ENCODE measurements around the gene LGR5. TPM values are rescaled to one million over a fixed set of nuclear protein-coding genes. Genes with fewer than 3 reads are reported as not detected.

The LGR5 gene
- total RNA-seq, 1 experiment from 2014 or later: not detected

GRCh38 chr12:71625476-71625875 lies 185.9 kb downstream of the LGR5 start:
- H3K79me2 ChIP-seq (ENCODE audit: insufficient read depth, low read length): peaks cover 11% of the 10 kb centered on the region
- peaks cover 60 to 63% of the 10 kb centered on the region in 2 experiments for H3K36me3 ChIP-seq (ENCODE audit: control insufficient read depth in 1 of 2, insufficient read depth in 2 of 2, low read length in 2 of 2)
- H3K9ac ChIP-seq (ENCODE audit: low read length): no peak overlapping the region
- H3K27me3 ChIP-seq (ENCODE audit: insufficient read depth, low read length): no peaks in the 10 kb centered on the region
- no peak overlapping the region for H3K4me2 ChIP-seq (ENCODE audit: low read length)
- POLR2A ChIA-PET: no interaction called here
- no peaks in the 10 kb centered on the region for H3K9me3 ChIP-seq (ENCODE audit: control insufficient read depth in 1 of 2, insufficient read depth in 1 of 2, low read depth in 1 of 2, low read length in 2 of 2)
- no peak overlapping the region for H3K27ac ChIP-seq (ENCODE audit: low read depth, low read length)
- intact Hi-C loops (cut with micrococcal nuclease): no loop called here
- no peak overlapping the region for H3K4me3 ChIP-seq (replicated peaks in 1 of 2; ENCODE audit: low read depth in 1 of 2, low read length in 2 of 2)
- CTCF ChIA-PET: interaction anchor here (0.5 to 2.9 kb wide), 2 partner anchors 9 to 11 kb away, joined by 3 to 19 read pairs; no protein-coding TSS in a partner anchor
- no TSS peak for BruUV-seq (replicated peaks)
- H4K20me1 ChIP-seq (ENCODE audit: insufficient read depth): no peaks in the 10 kb centered on the region
- DNase-seq (ENCODE audit: low read depth, low spot score) (no peak), ATAC-seq (no peak)
- no peak overlapping the region for H2AFZ ChIP-seq (ENCODE audit: low read depth, low read length, poor library complexity, severe bottlenecking)
- no peaks in the 10 kb centered on the region for H3K4me1 ChIP-seq (ENCODE audit: control insufficient read depth in 1 of 2, insufficient read depth in 2 of 2, low read length in 2 of 2)
- no peaks in the 10 kb centered on the region for H3K9me2 ChIP-seq (ENCODE audit: insufficient read depth)
- RAD21 ChIA-PET (ENCODE audit: low non-redundant PET in 1 of 2, low total read pairs in 2 of 2, uncharacterized antibody in 2 of 2, unreplicated experiment in 2 of 2): no interaction called here
- no peak for TF ChIP-seq SP1 (IDR thresholded peaks at IDR 0.05; ENCODE audit: low read depth)
- no peak for TF ChIP-seq ATF3 (IDR thresholded peaks at IDR 0.05)
- no peak for TF ChIP-seq CEBPB (IDR thresholded peaks at IDR 0.05; ENCODE audit: low read depth)
- no peak for TF ChIP-seq TCF7L2 (IDR thresholded peaks at IDR 0.05; ENCODE audit: borderline replicate concordance, extremely low read depth, insufficient read depth, insufficient read length)
- TF ChIP-seq EZH2 (IDR thresholded peaks at IDR 0.05): no peak
- no peak for TF ChIP-seq ZNF274 (IDR thresholded peaks at IDR 0.05; ENCODE audit: low read depth, low read length)
- no peak for TF ChIP-seq CBX3 (IDR thresholded peaks at IDR 0.05; ENCODE audit: low read depth)
- TF ChIP-seq ZFX (IDR thresholded peaks at IDR 0.05): no peak
- TF ChIP-seq REST (IDR thresholded peaks at IDR 0.05; ENCODE audit: low read depth): no peak
- no peak for TF ChIP-seq ELF1 (IDR thresholded peaks at IDR 0.05; ENCODE audit: borderline replicate concordance, low read depth)
- TF ChIP-seq RAD21 (IDR thresholded peaks at IDR 0.05; ENCODE audit: low read depth): no peak
- no peak for TF ChIP-seq POLR2AphosphoS5 (IDR thresholded peaks at IDR 0.05; ENCODE audit: low read depth, low read length)
- TF ChIP-seq JUND (IDR thresholded peaks at IDR 0.05): no peak
- TF ChIP-seq FOSL1 (IDR thresholded peaks at IDR 0.05; ENCODE audit: low read depth): no peak
- TF ChIP-seq, protein P1, sequence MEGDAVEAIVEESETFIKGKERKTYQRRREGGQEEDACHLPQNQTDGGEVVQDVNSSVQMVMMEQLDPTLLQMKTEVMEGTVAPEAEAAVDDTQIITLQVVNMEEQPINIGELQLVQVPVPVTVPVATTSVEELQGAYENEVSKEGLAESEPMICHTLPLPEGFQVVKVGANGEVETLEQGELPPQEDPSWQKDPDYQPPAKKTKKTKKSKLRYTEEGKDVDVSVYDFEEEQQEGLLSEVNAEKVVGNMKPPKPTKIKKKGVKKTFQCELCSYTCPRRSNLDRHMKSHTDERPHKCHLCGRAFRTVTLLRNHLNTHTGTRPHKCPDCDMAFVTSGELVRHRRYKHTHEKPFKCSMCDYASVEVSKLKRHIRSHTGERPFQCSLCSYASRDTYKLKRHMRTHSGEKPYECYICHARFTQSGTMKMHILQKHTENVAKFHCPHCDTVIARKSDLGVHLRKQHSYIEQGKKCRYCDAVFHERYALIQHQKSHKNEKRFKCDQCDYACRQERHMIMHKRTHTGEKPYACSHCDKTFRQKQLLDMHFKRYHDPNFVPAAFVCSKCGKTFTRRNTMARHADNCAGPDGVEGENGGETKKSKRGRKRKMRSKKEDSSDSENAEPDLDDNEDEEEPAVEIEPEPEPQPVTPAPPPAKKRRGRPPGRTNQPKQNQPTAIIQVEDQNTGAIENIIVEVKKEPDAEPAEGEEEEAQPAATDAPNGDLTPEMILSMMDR (IDR thresholded peaks at IDR 0.05 in 2 of 3, conservative IDR thresholded peaks at IDR 0.05 in 1 of 3; ENCODE audit: borderline replicate concordance in 1 of 3, insufficient read depth in 1 of 3, low read depth in 2 of 3, low read length in 2 of 3): no peak
- TF ChIP-seq SIN3A (IDR thresholded peaks at IDR 0.05; ENCODE audit: low read depth): no peak
- TF ChIP-seq EZH2phosphoT487 (IDR thresholded peaks at IDR 0.05; ENCODE audit: borderline replicate concordance): no peak
- no peak for TF ChIP-seq MAX (IDR thresholded peaks at IDR 0.05)
- no peak for TF ChIP-seq YY1 (IDR thresholded peaks at IDR 0.05; ENCODE audit: extremely low read depth, insufficient replicate concordance, low read depth, low read length)
- no peak for TF ChIP-seq POLR2A (IDR thresholded peaks at IDR 0.05; ENCODE audit: borderline replicate concordance, extremely low read depth, insufficient read depth, insufficient read length)
